ENCODE data around the gene TIMM44. TPM values are rescaled to one million over a fixed set of nuclear protein-coding genes. Genes with fewer than 3 reads are reported as not detected.

The TIMM44 gene
- total and polyA plus RNA-seq, 2 of the 8 experiments (the other 6 are each of a cell fraction or from before 2014, with no cell fraction given) = 131 to 150 TPM

DNA sequence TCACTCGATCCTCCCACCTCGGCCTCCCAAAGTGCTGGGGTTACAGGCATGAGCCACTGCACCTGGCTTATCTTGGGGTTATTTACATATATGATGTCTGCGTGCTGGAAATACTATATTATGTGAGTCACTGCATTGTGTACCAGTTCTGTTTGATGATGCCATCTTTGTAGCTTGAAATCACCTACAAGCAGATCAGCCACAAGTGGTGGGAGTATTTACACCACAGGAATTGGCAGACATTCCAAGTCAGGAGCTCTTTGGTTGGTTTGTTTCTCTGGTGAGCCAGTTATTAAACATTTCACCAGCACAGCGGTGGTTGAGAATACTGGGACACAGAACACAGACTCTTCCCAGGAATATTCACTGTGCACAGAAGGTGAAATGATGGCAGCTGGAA is 4.5 kb upstream of the TIMM44 start:
- Histone ChIP-seq H3K27me3 (replicated peaks in 1 of 4; ENCODE audit: control insufficient read depth in 3 of 4, extremely low read depth in 1 of 4, insufficient read depth in 3 of 4, low read length in 3 of 4) (no peaks in the 10 kb centered on the region), H4K5ac (ENCODE audit: insufficient read length, low read depth, low read length) (no peak overlapping the region), H3K14ac (ENCODE audit: insufficient read length) (no peak overlapping the region), H3K79me1 (ENCODE audit: low read depth, low read length) (peaks cover 2% of the 10 kb centered on the region; the same call in 1 of the 2 replicates), H3K23ac (ENCODE audit: insufficient read length) (no peak overlapping the region), H2AFZ (ENCODE audit: low read length) (no peak overlapping the region), H3K4me2 (ENCODE audit: insufficient read depth in 1 of 2, low read depth in 2 of 2, low read length in 2 of 2) (no peak overlapping the region), H3K9ac (replicated peaks in 1 of 4; ENCODE audit: extremely low read depth in 1 of 4, low read depth in 3 of 4, low read length in 3 of 4) (no peak overlapping the region), H3K27ac (ENCODE audit: low read depth, low read length) (no peak overlapping the region), H2BK20ac (ENCODE audit: low read length) (no peak overlapping the region), H2BK120ac (replicated peaks; ENCODE audit: low read depth, low read length) (no peak overlapping the region), H3K79me2 (ENCODE audit: control insufficient read depth in 1 of 2, insufficient read depth in 2 of 2, low read length in 2 of 2) (peaks cover 0 to 6% of the 10 kb centered on the region in 2 experiments; a peak in 3 of 4 replicates), H4K20me1 (replicated peaks in 1 of 2; ENCODE audit: control insufficient read depth in 1 of 2, insufficient read depth in 2 of 2, low read length in 2 of 2) (peaks cover 2 to 3% of the 10 kb centered on the region in 2 experiments), H3K4me1 (replicated peaks in 1 of 4; ENCODE audit: control insufficient read depth in 3 of 4, insufficient read depth in 4 of 4, low read length in 3 of 4) (peaks cover 0 to 2% (median 0%) of the 10 kb centered on the region in 4 experiments; a peak in 2 of 7 replicates), H4K8ac (ENCODE audit: extremely low read depth, insufficient read depth, low read length) (no peak overlapping the region), H4K91ac (replicated peaks; ENCODE audit: insufficient read length, low read length) (no peak overlapping the region), H3K18ac (ENCODE audit: extremely low read depth, low read length) (no peak overlapping the region), H2BK5ac (ENCODE audit: low read depth, low read length) (no peak overlapping the region), H3K36me3 (ENCODE audit: control insufficient read depth in 2 of 4, insufficient read depth in 4 of 4, low read length in 3 of 4) (no peaks in the 10 kb centered on the region), H2BK15ac (ENCODE audit: low read length) (no peak overlapping the region), H3K9me3 (ENCODE audit: insufficient read depth in 2 of 2, low read depth in 1 of 2, low read length in 1 of 2) (no peaks in the 10 kb centered on the region), H3K23me2 (ENCODE audit: low read depth, low read length) (peaks cover 3% of the 10 kb centered on the region; the same call in 1 of the 2 replicates), H3K56ac (replicated peaks; ENCODE audit: insufficient read length, low read depth, low read length) (no peak overlapping the region), H3K4ac (replicated peaks; ENCODE audit: insufficient read length, low read depth, low read length) (no peak overlapping the region), H2BK12ac (ENCODE audit: low read depth, low read length) (no peak overlapping the region), H3K4me3 (ENCODE audit: extremely low read depth in 1 of 4, insufficient read depth in 2 of 4, low read depth in 3 of 4, low read length in 4 of 4) (no peak overlapping the region), H2AK5ac (ENCODE audit: low read depth, low read length) (no peak overlapping the region)
- TF ChIP-seq GTF2F1 (IDR thresholded peaks at IDR 0.05; ENCODE audit: borderline replicate concordance, low read depth, low read length) (no peak), BACH1 (IDR thresholded peaks at IDR 0.05; ENCODE audit: low read length) (no peak), MAX (IDR thresholded peaks at IDR 0.05) (no peak), NRF1 (IDR thresholded peaks at IDR 0.05; ENCODE audit: low read depth, low read length) (no peak), CTBP2 (IDR thresholded peaks at IDR 0.05; ENCODE audit: borderline replicate concordance, insufficient read depth, insufficient read length, low read length) (no peak), RXRA (IDR thresholded peaks at IDR 0.05; ENCODE audit: insufficient read depth, low read depth, low read length) (no peak), PHF8 (conservative IDR thresholded peaks at IDR 0.05; ENCODE audit: low read depth, low read length) (no peak), SP1 (IDR thresholded peaks at IDR 0.05; ENCODE audit: low read depth, low read length) (no peak), E2F6 (IDR thresholded peaks at IDR 0.05) (no peak), BRCA1 (IDR thresholded peaks at IDR 0.05; ENCODE audit: low read depth, low read length) (no peak), SRF (IDR thresholded peaks at IDR 0.05; ENCODE audit: low read depth, low read length) (no peak), CBX8 (IDR thresholded peaks at IDR 0.05; ENCODE audit: borderline replicate concordance, low read depth, low read length) (no peak), YY1 (IDR thresholded peaks at IDR 0.05; ENCODE audit: low read depth, low read length) (no peak)
- WGBS, 2 experiments (ENCODE audit: extremely low coverage in 1 of 2, insufficient coverage in 1 of 2, insufficient read length in 1 of 2, insufficient replicate concordance in 2 of 2, low coverage in 1 of 2, low lambda C conversion rate in 2 of 2, missing lambda C conversion rate in 1 of 2) = 87% methylated on average over 4 of the region's 4 CpGs; no CpG with 5 or more reads in 1 of the 2 experiments
- CTCF ChIA-PET (ENCODE audit: partially characterized antibody) = interaction anchor here (1.0 to 3.2 kb wide), 5 partner anchors 9 to 306 kb away, joined by 3 to 8 read pairs (median 4); no protein-coding TSS in a partner anchor
- DNase-seq (ENCODE audit: low read depth in 1 of 2, low spot score in 2 of 2) (no peak), FAIRE-seq (no peak)
- POLR2A ChIA-PET (ENCODE audit: partially characterized antibody) = interaction anchor here (0.6 to 13.5 kb wide), 3 partner anchors 8 to 171 kb away, joined by 3 to 205 read pairs (median 5); partner anchors contain the start of gene CTXN1
